Measurements from ENCODE around the gene RBMS3.

The RBMS3 gene

DNA sequence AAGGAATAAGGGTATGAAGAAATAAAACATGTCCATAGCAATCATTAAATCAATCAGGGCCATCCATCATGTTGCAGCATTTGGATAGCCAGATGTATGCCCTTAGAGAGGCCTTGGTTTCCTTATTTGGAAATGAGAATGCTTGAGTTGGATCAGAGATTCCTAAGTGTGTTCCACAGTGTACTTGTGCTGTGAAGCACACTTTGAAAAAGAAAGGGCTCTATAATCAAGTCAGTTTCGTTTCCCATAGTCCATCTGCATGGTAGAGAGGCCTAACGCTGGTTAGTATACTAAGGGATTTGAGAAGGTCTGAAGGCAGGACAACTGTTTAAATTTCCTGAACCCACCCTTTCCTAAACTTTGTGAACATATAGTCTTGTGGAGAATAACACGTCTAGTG, 30.9 kb downstream of the RBMS3 start:
- FAIRE-seq: no peak
- TF ChIP-seq, protein P1, sequence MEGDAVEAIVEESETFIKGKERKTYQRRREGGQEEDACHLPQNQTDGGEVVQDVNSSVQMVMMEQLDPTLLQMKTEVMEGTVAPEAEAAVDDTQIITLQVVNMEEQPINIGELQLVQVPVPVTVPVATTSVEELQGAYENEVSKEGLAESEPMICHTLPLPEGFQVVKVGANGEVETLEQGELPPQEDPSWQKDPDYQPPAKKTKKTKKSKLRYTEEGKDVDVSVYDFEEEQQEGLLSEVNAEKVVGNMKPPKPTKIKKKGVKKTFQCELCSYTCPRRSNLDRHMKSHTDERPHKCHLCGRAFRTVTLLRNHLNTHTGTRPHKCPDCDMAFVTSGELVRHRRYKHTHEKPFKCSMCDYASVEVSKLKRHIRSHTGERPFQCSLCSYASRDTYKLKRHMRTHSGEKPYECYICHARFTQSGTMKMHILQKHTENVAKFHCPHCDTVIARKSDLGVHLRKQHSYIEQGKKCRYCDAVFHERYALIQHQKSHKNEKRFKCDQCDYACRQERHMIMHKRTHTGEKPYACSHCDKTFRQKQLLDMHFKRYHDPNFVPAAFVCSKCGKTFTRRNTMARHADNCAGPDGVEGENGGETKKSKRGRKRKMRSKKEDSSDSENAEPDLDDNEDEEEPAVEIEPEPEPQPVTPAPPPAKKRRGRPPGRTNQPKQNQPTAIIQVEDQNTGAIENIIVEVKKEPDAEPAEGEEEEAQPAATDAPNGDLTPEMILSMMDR (IDR thresholded peaks at IDR 0.05; ENCODE audit: insufficient read depth, missing control alignments): no peak
- DNase-seq (ENCODE audit: insufficient read length, low spot score): no peak

DNA sequence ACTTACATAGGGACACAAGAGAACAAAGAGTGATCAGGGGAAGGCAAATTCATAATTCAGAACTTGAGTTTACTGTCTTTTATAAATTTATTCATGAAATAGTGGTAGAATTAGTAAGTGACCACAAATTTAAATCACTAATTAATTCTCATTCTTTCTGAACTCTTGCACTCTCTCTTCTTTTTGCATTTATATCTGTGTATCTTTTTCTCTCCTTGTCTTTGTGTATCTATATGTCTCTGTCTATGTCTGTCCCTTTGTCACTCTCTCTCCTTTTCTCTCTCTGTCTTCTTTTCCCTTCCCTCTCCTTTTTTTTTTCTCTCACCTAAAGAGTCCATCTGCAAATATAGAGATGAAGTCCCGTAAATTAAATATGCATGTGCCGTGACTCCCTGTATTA, 31.5 kb downstream of the RBMS3 start:
- TF ChIP-seq, protein P1 (IDR thresholded peaks at IDR 0.05; ENCODE audit: insufficient read depth, missing control alignments): no peak
- DNase-seq (ENCODE audit: insufficient read length, low spot score): no peak
- no peak for FAIRE-seq

DNA sequence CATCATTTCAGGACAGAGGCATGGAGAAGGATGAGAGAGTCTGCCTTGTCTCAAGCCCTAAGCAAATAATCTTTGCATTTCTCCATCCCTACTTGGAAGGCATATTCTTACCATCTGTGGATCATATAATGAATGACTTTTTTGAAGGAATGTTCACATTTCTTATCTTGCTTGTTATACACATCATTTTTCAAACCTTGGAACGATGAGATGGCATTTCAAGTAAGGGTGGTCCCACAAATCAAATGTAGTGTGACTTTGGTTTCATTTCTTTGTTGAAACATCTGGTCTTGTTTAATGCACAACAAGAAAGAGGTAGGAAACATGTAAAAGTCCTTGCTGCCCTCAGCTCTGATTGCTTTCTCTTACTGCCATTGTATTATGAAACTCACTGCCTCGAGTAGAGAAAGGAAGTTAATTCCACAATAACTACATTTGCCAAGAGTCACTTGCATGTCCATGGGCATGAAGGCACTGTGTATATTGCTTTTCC, 32.1 kb downstream of the RBMS3 start:
- no peak for FAIRE-seq
- TF ChIP-seq, protein P1 (IDR thresholded peaks at IDR 0.05; ENCODE audit: insufficient read depth, missing control alignments): no peak

DNA sequence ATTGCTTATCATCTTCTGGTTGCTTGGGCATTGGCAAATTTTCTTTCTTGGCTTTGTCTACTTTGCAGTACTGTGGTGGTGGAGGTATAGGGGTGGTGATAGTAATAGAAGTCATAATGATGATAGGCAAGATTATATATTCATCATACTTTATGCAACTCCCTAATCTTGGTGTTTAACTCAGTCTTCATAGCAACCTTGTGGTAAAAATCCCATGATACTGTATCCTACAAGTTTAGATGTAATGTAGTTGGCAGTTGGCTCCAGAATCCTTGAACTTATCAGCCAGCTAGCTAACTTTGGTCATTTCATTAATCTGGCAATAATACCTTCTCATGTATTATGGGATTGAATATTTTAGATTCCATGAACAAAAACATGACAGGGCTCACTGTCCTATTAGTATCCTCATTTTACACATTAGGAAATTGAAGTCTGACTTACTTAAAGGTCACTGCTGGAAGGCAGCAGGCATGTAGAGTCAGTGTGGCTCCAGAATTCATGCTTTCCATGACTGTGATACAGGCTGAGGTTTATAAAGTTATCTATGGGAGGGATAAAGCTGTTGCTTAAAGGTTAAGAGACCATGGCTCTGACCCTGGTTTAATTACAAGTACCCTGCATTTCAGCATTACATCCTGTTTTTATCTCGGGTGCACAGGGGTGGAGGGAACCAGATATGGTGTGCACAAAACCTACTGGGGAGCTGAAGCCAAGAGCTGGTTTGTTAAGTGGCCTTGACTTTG, 33.3 kb downstream of the RBMS3 start:
- TF ChIP-seq, protein P1 (IDR thresholded peaks at IDR 0.05; ENCODE audit: insufficient read depth, missing control alignments): no peak
- no peak for DNase-seq (ENCODE audit: insufficient read length, low spot score)
- no peak for FAIRE-seq

More for the DNA sequence above, 32.1 kb downstream of the RBMS3 start:
- no peak for DNase-seq (ENCODE audit: insufficient read length, low spot score)

DNA sequence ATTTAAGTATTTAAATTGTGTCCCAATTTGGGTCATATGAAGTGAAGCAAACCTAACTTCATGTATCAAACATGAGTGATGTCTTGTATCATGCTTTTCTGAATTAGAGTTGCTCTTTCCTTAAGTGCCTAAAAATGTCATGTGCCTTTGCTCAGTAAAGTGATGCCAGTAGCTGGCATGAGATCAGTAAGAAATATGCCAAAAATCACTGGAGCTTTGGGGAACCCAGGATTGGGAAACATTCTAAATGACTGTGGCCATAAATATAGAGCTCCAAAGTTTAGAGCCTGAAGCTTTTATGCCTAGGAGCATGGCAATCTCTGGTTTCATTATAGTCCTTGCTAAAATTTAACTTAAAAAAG, 33.8 kb downstream of the RBMS3 start:
- FAIRE-seq: no peak
- TF ChIP-seq, protein P1 (IDR thresholded peaks at IDR 0.05; ENCODE audit: insufficient read depth, missing control alignments): no peak

DNA sequence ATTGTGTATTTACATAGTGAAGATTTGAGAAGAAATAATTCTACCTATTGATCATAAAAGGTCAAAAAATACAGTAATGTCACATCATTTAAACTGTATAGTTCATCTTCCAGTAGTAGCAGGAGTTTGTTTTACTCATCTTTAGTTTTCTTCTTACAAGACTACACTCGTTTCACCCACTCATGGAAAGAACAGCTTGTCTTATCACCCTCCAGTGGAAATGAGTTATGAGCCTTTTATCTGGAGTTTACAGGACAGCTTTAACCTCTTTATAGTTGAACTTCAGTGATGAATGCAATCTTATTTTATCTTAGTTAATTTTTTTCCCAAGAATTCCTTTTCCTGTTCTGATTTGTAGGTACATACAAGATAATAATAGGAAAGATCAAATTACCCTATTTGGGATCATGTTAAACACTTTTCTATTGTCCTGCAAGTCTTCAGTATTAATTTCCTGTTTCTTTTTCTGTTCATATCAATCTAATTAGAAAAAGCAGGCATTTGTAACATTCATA, 36.8 kb downstream of the RBMS3 start:
- TF ChIP-seq, protein P1 (IDR thresholded peaks at IDR 0.05; ENCODE audit: insufficient read depth, missing control alignments): no peak
- no peak for DNase-seq (ENCODE audit: insufficient read length, low spot score)
- FAIRE-seq: no peak

More for the DNA sequence above, 33.8 kb downstream of the RBMS3 start:
- DNase-seq (ENCODE audit: insufficient read length, low spot score): no peak

DNA sequence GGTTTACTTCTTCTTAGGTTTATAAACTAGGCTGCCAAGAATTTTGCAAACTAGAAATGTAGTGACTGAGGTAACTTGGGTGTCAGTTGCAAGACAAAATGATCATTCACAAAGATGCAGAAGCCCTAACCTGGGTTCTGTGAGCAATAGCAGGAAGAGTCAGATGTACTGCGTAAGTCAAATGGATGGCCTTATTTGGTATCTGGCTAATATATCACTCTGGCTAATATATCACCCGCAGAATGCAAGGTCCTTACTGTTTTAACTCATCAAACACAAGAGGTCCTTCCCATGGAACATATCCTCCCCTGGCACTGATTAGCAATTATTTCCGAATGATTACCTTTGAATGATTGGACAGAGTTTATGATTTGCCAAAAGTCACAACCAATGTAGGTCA, 37.4 kb downstream of the RBMS3 start:
- FAIRE-seq: no peak
- no peak for DNase-seq (ENCODE audit: insufficient read length, low spot score)
- TF ChIP-seq, protein P1 (IDR thresholded peaks at IDR 0.05; ENCODE audit: insufficient read depth, missing control alignments): no peak
